Tibial nerve (tissue), 4 donors: ENCODE data around the gene MAP1B.

Experiments
- EP300 ChIP-seq, 2 donors: sonication (generic); formaldehyde crosslinking; IDR thresholded peaks; one replicate each; pipeline ENCODE4 v1.6.1; 2017; ENCODE audit warnings: antibody characterized with exemption in 2 of 2, mild to moderate bottlenecking in 1 of 2
- POLR2A ChIP-seq, 2 donors: fragments of 450-650 bp; IDR thresholded peaks; one replicate each; pipeline ENCODE4 v1.6.1; 2017; ENCODE audit warnings: antibody characterized with exemption in 2 of 2, mild to moderate bottlenecking in 2 of 2, moderate library complexity in 2 of 2
- TF ChIP-seq, protein P1 (sequence below), 5 experiments: fragments of 200-600 bp in 3 of 5; fragments of 450-650 bp in 2 of 5; sonication (generic) in 3 of 5; IDR thresholded peaks; one replicate each; pipeline ENCODE4 v1.5.1; 2016 to 2019; ENCODE audit warnings: antibody characterized with exemption in 5 of 5, mild to moderate bottlenecking in 3 of 5, moderate library complexity in 2 of 5

DNA sequence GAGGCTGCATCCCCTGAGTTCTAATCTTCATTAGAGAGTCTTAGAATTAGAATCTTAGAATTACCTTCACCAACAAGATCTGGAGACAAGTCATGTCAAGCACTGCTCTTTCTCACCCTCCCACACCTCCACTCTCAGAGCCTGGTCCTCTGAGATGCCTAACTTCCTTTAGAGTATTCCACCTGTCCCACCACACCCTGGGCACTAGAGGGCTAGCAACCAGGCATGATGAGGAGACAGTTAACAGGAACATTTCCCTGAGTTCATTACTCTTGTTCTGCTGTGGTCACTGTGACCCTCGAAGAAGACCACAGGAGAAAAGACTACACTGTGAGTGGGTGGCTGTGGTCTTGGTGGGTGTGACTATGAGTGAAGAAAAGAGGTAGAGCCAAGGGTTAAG, 25.2 kb upstream of the MAP1B start:
- TF ChIP-seq, protein P1, sequence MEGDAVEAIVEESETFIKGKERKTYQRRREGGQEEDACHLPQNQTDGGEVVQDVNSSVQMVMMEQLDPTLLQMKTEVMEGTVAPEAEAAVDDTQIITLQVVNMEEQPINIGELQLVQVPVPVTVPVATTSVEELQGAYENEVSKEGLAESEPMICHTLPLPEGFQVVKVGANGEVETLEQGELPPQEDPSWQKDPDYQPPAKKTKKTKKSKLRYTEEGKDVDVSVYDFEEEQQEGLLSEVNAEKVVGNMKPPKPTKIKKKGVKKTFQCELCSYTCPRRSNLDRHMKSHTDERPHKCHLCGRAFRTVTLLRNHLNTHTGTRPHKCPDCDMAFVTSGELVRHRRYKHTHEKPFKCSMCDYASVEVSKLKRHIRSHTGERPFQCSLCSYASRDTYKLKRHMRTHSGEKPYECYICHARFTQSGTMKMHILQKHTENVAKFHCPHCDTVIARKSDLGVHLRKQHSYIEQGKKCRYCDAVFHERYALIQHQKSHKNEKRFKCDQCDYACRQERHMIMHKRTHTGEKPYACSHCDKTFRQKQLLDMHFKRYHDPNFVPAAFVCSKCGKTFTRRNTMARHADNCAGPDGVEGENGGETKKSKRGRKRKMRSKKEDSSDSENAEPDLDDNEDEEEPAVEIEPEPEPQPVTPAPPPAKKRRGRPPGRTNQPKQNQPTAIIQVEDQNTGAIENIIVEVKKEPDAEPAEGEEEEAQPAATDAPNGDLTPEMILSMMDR (IDR thresholded peaks at IDR 0.05), result no peak
- TF ChIP-seq POLR2A (IDR thresholded peaks at IDR 0.05), result no peak
- no peak for TF ChIP-seq EP300 (IDR thresholded peaks at IDR 0.05)
